Esophagus squamous epithelium (tissue), 4 donors: Measurements from ENCODE around the gene ACTRT2.

Source experiments
- POLR2A ChIP-seq, 4 donors: fragments of 450-650 bp; IDR thresholded peaks; one replicate each; pipeline ENCODE4 v1.6.1; 2017; ENCODE audit warnings: antibody characterized with exemption in 4 of 4, mild to moderate bottlenecking in 4 of 4, moderate library complexity in 3 of 4
- TF ChIP-seq, protein P1 (sequence below), 6 experiments: fragments of 450-650 bp in 4 of 6; fragments of 200-600 bp in 2 of 6; sonication (generic) in 2 of 6; IDR thresholded peaks; one replicate each; pipeline ENCODE4 v1.5.1; 2016 to 2019; ENCODE audit warnings: antibody characterized with exemption in 6 of 6, mild to moderate bottlenecking in 4 of 6, moderate library complexity in 4 of 6

DNA sequence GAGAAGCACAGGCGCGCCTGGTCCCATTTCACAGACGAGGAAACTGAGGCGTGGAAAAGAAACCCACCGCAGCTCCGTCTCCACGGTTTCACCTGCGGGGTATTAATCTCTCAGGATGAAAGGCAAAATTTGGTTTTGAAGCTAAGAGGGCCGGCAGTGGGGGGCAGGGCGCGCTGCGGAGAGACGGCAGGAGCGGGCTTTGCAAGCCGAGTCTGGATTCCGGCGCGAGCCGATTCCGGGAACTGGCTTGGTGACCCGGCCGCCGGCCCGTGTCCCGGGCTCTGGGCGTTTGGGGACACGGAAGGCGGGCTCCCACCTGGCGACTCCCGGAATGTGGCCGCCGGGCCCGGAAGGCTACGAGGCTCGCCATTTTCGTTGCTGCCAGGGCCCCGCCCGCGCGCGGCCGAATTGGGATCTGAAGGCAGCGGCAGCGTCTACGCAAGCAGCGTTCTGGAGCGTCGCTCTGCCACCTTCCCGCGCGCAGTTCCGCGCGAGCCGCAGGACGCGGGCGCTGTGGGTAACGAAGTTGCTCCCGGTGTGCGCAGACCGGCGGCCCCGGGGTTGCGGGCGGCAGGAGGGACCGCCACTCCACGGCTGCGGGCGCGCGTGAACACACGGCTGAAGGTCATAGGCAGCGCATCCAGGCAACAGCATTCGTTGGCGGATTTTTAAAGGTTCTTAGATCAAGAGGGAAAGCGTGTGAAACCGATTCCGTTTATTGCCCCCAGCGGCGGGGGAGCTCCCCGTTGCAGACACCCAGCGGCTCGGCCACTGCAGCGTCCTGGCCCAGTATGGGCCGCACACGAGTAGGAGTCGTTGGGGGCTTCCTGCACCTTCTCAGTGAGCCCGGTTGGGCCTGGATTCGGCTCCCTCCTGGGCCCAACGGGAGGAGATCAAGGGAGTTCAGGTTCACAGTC lies 42.4 kb downstream of the ACTRT2 start:
- TF ChIP-seq, protein P1, sequence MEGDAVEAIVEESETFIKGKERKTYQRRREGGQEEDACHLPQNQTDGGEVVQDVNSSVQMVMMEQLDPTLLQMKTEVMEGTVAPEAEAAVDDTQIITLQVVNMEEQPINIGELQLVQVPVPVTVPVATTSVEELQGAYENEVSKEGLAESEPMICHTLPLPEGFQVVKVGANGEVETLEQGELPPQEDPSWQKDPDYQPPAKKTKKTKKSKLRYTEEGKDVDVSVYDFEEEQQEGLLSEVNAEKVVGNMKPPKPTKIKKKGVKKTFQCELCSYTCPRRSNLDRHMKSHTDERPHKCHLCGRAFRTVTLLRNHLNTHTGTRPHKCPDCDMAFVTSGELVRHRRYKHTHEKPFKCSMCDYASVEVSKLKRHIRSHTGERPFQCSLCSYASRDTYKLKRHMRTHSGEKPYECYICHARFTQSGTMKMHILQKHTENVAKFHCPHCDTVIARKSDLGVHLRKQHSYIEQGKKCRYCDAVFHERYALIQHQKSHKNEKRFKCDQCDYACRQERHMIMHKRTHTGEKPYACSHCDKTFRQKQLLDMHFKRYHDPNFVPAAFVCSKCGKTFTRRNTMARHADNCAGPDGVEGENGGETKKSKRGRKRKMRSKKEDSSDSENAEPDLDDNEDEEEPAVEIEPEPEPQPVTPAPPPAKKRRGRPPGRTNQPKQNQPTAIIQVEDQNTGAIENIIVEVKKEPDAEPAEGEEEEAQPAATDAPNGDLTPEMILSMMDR (IDR thresholded peaks at IDR 0.05), result no peak
- TF ChIP-seq POLR2A (IDR thresholded peaks at IDR 0.05), result no peak
